Karpas-422 (cell line): ENCODE results near the gene DOCK6. TPM values are rescaled to one million over a fixed set of nuclear protein-coding genes. Genes with fewer than 3 reads are reported as not detected.
A peak's percentile ranks its signal among the peaks of the same experiment; 100 is the strongest.
"Not testable (repeated sequence)": the region's sequence is repeated elsewhere in the genome, so short reads cannot be mapped to it uniquely, and the experiment has no call there.

ENCODE experiments used
- DNase-seq: peaks from one replicate; pipeline ENCODE4 v3.0.0-alpha.2; 2015
- H2AFZ ChIP-seq: fragments of 200-600 bp; sonication (generic); 2 replicates; pipeline ENCODE4 v1.6.1; 2014; ENCODE audit warnings: antibody characterized with exemption, low read length, mixed read lengths
- H3K27ac ChIP-seq: fragments of 200-600 bp; sonication (generic); 2 replicates; pipeline ENCODE4 v1.5.1; 2014; ENCODE audit warnings: mild to moderate bottlenecking, low read length, moderate library complexity
- H3K27me3 ChIP-seq: fragments of 200-600 bp; sonication (generic); 2 replicates; pipeline ENCODE4 v1.6.1; 2014; ENCODE audit warnings: low read length, mixed read lengths
- H3K36me3 ChIP-seq: fragments of 200-600 bp; sonication (generic); 2 replicates; pipeline ENCODE4 v1.6.1; 2014; ENCODE audit warnings: low read length, mixed read lengths; ENCODE audit not compliant: insufficient read depth
- H3K4me1 ChIP-seq: fragments of 200-600 bp; sonication (generic); 2 replicates; pipeline ENCODE4 v1.6.1; 2014; ENCODE audit warnings: mild to moderate bottlenecking, low read length, mixed read lengths
- H3K4me2 ChIP-seq: fragments of 200-600 bp; sonication (generic); 2 replicates; pipeline ENCODE4 v1.6.1; 2014; ENCODE audit warnings: low read length, low read depth, mild to moderate bottlenecking; ENCODE audit not compliant: poor library complexity, severe bottlenecking
- H3K4me3 ChIP-seq: fragments of 200-600 bp; sonication (generic); 2 replicates; pipeline ENCODE4 v1.5.1; 2014; ENCODE audit warnings: mild to moderate bottlenecking, antibody characterized with exemption, low read length, mixed read lengths
- H3K79me2 ChIP-seq: fragments of 200-600 bp; sonication (generic); 2 replicates; pipeline ENCODE4 v1.6.1; 2014; ENCODE audit warnings: mild to moderate bottlenecking, low read length, mixed read lengths
- H3K9ac ChIP-seq: fragments of 200-600 bp; sonication (generic); 2 replicates; pipeline ENCODE4 v1.6.0; 2014; ENCODE audit warnings: low read length
- H3K9me2 ChIP-seq: fragments of 200-600 bp; sonication (generic), shearing (Covaris generic); replicated peaks from 2 replicates; pipeline ENCODE4 v1.6.0; 2014; ENCODE audit warnings: mild to moderate bottlenecking, low read length, moderate library complexity; ENCODE audit not compliant: insufficient read depth
- H3K9me3 ChIP-seq: fragments of 300-700, 200-600 bp; sonication (generic); 2 replicates; pipeline ENCODE4 v1.6.1; 2014; ENCODE audit warnings: low read length, mixed read lengths
- H4K20me1 ChIP-seq: fragments of 200-600 bp; sonication (generic); 2 replicates; pipeline ENCODE4 v1.6.1; 2014; ENCODE audit warnings: mild to moderate bottlenecking, antibody characterized with exemption, low read length, low read depth; ENCODE audit not compliant: insufficient read depth
- total RNA-seq: library from RNA; depleted of rRNA; stranded (reverse); fragments of >200 nt; shearing (Covaris generic); gene quantifications from 2 replicates; pipeline ENCODE4 v1.2.3, GENCODE V29; 2014; ENCODE audit warnings: low replicate concordance

The DOCK6 gene
- total RNA-seq, 1 experiment from 2014 or later: 6.5 TPM

- H3K9me3 ChIP-seq: no peaks in the 10 kb centered on the region
- no peak for DNase-seq
- no peak overlapping the region for H3K4me3 ChIP-seq
- no peaks in the 10 kb centered on the region for H3K79me2 ChIP-seq
- no peaks in the 10 kb centered on the region for H3K9me2 ChIP-seq
- no peak overlapping the region for H3K27ac ChIP-seq
- no peak overlapping the region for H2AFZ ChIP-seq
- no peak overlapping the region for H3K4me2 ChIP-seq
- H4K20me1 ChIP-seq: no peaks in the 10 kb centered on the region
- H3K9ac ChIP-seq: no peak overlapping the region
- no peaks in the 10 kb centered on the region for H3K36me3 ChIP-seq
- no peaks in the 10 kb centered on the region for H3K27me3 ChIP-seq
- H3K4me1 ChIP-seq: no peaks in the 10 kb centered on the region
Measured at GRCh38 chr19:11190501-11190900, 71.8 kb downstream of the DOCK6 start.

- H3K4me1 ChIP-seq: no peaks in the 10 kb centered on the region
- DNase-seq: no peak
- H3K9me3 ChIP-seq: no peaks in the 10 kb centered on the region
- no peak overlapping the region for H3K9ac ChIP-seq
- no peak overlapping the region for H3K4me3 ChIP-seq
- H3K36me3 ChIP-seq: no peaks in the 10 kb centered on the region
- no peak overlapping the region for H3K27ac ChIP-seq
- no peak overlapping the region for H3K4me2 ChIP-seq
- H3K9me2 ChIP-seq: no peaks in the 10 kb centered on the region
- no peak overlapping the region for H2AFZ ChIP-seq
- no peaks in the 10 kb centered on the region for H3K27me3 ChIP-seq
- H3K79me2 ChIP-seq: no peaks in the 10 kb centered on the region
- no peaks in the 10 kb centered on the region for H4K20me1 ChIP-seq
Measured at GRCh38 chr19:11187441-11187840, 74.9 kb downstream of the DOCK6 start.

- Histone ChIP-seq H3K36me3 (no peaks in the 10 kb centered on the region), H3K79me2 (no peaks in the 10 kb centered on the region), H3K4me3 (no peak overlapping the region), H4K20me1 (no peaks in the 10 kb centered on the region), H2AFZ (no peak overlapping the region), H3K9me3 (no peaks in the 10 kb centered on the region), H3K9me2 (no peaks in the 10 kb centered on the region), H3K27ac (no peak overlapping the region), H3K27me3 (no peaks in the 10 kb centered on the region), H3K4me1 (peaks cover 10% of the 10 kb centered on the region), H3K9ac (no peak overlapping the region), H3K4me2 (no peak overlapping the region)
- DNase-seq: no peak
Measured at GRCh38 chr19:11182994-11183393, 79.3 kb downstream of the DOCK6 start.

- Histone ChIP-seq H3K4me3 (no peak overlapping the region), H3K4me1 (peaks cover 10% of the 10 kb centered on the region), H3K79me2 (no peaks in the 10 kb centered on the region), H3K9ac (no peak overlapping the region), H3K27ac (no peak overlapping the region), H2AFZ (no peak overlapping the region), H3K9me3 (no peaks in the 10 kb centered on the region), H3K27me3 (no peaks in the 10 kb centered on the region), H3K36me3 (no peaks in the 10 kb centered on the region), H3K9me2 (no peaks in the 10 kb centered on the region), H4K20me1 (no peaks in the 10 kb centered on the region), H3K4me2 (no peak overlapping the region)
- DNase-seq: no peak
Measured at GRCh38 chr19:11181488-11181887, 80.8 kb downstream of the DOCK6 start.

GRCh38 chr19:11180975-11181374 lies 81.3 kb downstream of the DOCK6 start:
- not testable (repeated sequence) for H2AFZ ChIP-seq, H3K9ac ChIP-seq, H4K20me1 ChIP-seq, H3K9me2 ChIP-seq, DNase-seq, H3K4me3 ChIP-seq, H3K79me2 ChIP-seq, H3K36me3 ChIP-seq, H3K27me3 ChIP-seq, H3K9me3 ChIP-seq, H3K4me2 ChIP-seq, H3K27ac ChIP-seq
- H3K4me1 ChIP-seq: peaks cover 10% of the 10 kb centered on the region

- Histone ChIP-seq H3K4me1 (peaks cover 10% of the 10 kb centered on the region), H3K9me3 (no peaks in the 10 kb centered on the region), H3K36me3 (no peaks in the 10 kb centered on the region), H2AFZ (no peak overlapping the region), H3K9me2 (no peaks in the 10 kb centered on the region), H3K79me2 (no peaks in the 10 kb centered on the region), H3K27ac (no peak overlapping the region), H3K9ac (no peak overlapping the region), H3K4me2 (peak overlapping the region; percentile 37), H3K4me3 (no peak overlapping the region), H3K27me3 (no peaks in the 10 kb centered on the region), H4K20me1 (no peaks in the 10 kb centered on the region)
- no peak for DNase-seq
Measured at GRCh38 chr19:11180346-11180745, 82.0 kb downstream of the DOCK6 start.

GRCh38 chr19:11179716-11180297 lies 82.5 kb downstream of the DOCK6 start:
- peak overlapping the region; percentile 10; the same call in 1 of the 2 replicates for H3K4me3 ChIP-seq
- H3K9me2 ChIP-seq: no peaks in the 10 kb centered on the region
- no peaks in the 10 kb centered on the region for H4K20me1 ChIP-seq
- H3K9ac ChIP-seq: peak overlapping the region; percentile 24; the same call in 1 of the 2 replicates
- H3K79me2 ChIP-seq: no peaks in the 10 kb centered on the region
- no peaks in the 10 kb centered on the region for H3K36me3 ChIP-seq
- DNase-seq: no peak
- peak overlapping the region; percentile 37 for H3K4me2 ChIP-seq
- H3K9me3 ChIP-seq: no peaks in the 10 kb centered on the region
- no peak overlapping the region for H3K27ac ChIP-seq
- peaks cover 10% of the 10 kb centered on the region for H3K4me1 ChIP-seq
- H3K27me3 ChIP-seq: no peaks in the 10 kb centered on the region
- no peak overlapping the region for H2AFZ ChIP-seq

GRCh38 chr19:11179145-11179465 lies 83.2 kb downstream of the DOCK6 start:
- not testable (repeated sequence) for H3K27ac ChIP-seq, H3K27me3 ChIP-seq, H3K79me2 ChIP-seq, H3K9me3 ChIP-seq, H4K20me1 ChIP-seq, DNase-seq, H2AFZ ChIP-seq, H3K9me2 ChIP-seq, H3K4me3 ChIP-seq, H3K9ac ChIP-seq, H3K4me2 ChIP-seq, H3K36me3 ChIP-seq
- H3K4me1 ChIP-seq: peaks cover 10% of the 10 kb centered on the region

GRCh38 chr19:11177592-11177991 lies 84.7 kb downstream of the DOCK6 start:
- H3K36me3 ChIP-seq: no peaks in the 10 kb centered on the region
- no peak for DNase-seq

More at GRCh38 chr19:11177592-11177991, 84.7 kb downstream of the DOCK6 start:
- H3K9me3 ChIP-seq: no peaks in the 10 kb centered on the region
- H3K9ac ChIP-seq: no peak overlapping the region
- no peaks in the 10 kb centered on the region for H3K79me2 ChIP-seq
- no peaks in the 10 kb centered on the region for H3K27me3 ChIP-seq
- H3K4me2 ChIP-seq: no peak overlapping the region
- H2AFZ ChIP-seq: no peak overlapping the region
- no peak overlapping the region for H3K4me3 ChIP-seq
- no peaks in the 10 kb centered on the region for H4K20me1 ChIP-seq
- no peaks in the 10 kb centered on the region for H3K9me2 ChIP-seq
- H3K4me1 ChIP-seq: peaks cover 10% of the 10 kb centered on the region
- no peak overlapping the region for H3K27ac ChIP-seq
